ENCODE measurements around the gene MYOF.
A peak's percentile ranks its signal among the peaks of the same experiment; 100 is the strongest.
"Not testable (repeated sequence)": the region's sequence is repeated elsewhere in the genome, so short reads cannot be mapped to it uniquely, and the experiment has no call there.

Gene MYOF

GRCh38 chr10:93336678-93337077, 145.5 kb downstream of the MYOF start:
- H3K4me3 ChIP-seq, result no peak overlapping the region
- H4K20me1 ChIP-seq, result no peaks in the 10 kb centered on the region
- H3K27me3 ChIP-seq, result no peaks in the 10 kb centered on the region
- no peak for TF ChIP-seq Cebpa-rat (IDR thresholded peaks at IDR 0.05)
- H3K9me3 ChIP-seq (replicated peaks in 1 of 11), result no peaks in the 10 kb centered on the region
- H3K9ac ChIP-seq, result no peak overlapping the region
- H3K4me2 ChIP-seq, result no peak overlapping the region
- H3K27ac ChIP-seq, result no peak overlapping the region
- H3K4me1 ChIP-seq, result no peaks in the 10 kb centered on the region
- peaks cover 0 to 53% (median 0%) of the 10 kb centered on the region in 11 experiments; a peak in 3 of 22 replicates for H3K36me3 ChIP-seq

- no peak for TF ChIP-seq Cebpa-rat (IDR thresholded peaks at IDR 0.05)
- Histone ChIP-seq H3K27me3 (no peaks in the 10 kb centered on the region), H3K4me3 (no peak overlapping the region), H3K9me3 (replicated peaks in 1 of 11) (no peaks in the 10 kb centered on the region), H3K27ac (no peak overlapping the region), H3K4me2 (no peak overlapping the region), H4K20me1 (no peaks in the 10 kb centered on the region), H3K4me1 (no peaks in the 10 kb centered on the region), H3K9ac (no peak overlapping the region), H3K36me3 (peaks cover 0 to 52% (median 0%) of the 10 kb centered on the region in 11 experiments; a peak in 3 of 22 replicates)
These were observed 146.0 kb downstream of the MYOF start for GRCh38 chr10:93336110-93336509.

- Histone ChIP-seq H3K4me2 (no peak overlapping the region), H3K27ac (no peak overlapping the region), H3K27me3 (no peaks in the 10 kb centered on the region), H3K9me3 (replicated peaks in 1 of 11) (no peaks in the 10 kb centered on the region), H3K36me3 (peaks cover 0 to 48% (median 0%) of the 10 kb centered on the region in 11 experiments; a peak in 3 of 22 replicates), H3K4me1 (no peaks in the 10 kb centered on the region), H3K4me3 (no peak overlapping the region), H3K9ac (no peak overlapping the region), H4K20me1 (no peaks in the 10 kb centered on the region)
- no peak for TF ChIP-seq Cebpa-rat (IDR thresholded peaks at IDR 0.05)
These were observed 147.2 kb downstream of the MYOF start for GRCh38 chr10:93334901-93335327.

- Histone ChIP-seq H3K27me3 (no peaks in the 10 kb centered on the region), H4K20me1 (no peaks in the 10 kb centered on the region), H3K4me3 (no peak overlapping the region), H3K4me1 (no peaks in the 10 kb centered on the region), H3K9me3 (replicated peaks in 1 of 11) (no peaks in the 10 kb centered on the region), H3K9ac (no peak overlapping the region), H3K36me3 (peaks cover 0 to 53% (median 0%) of the 10 kb centered on the region in 11 experiments; a peak in 4 of 22 replicates), H3K4me2 (no peak overlapping the region), H3K27ac (no peak overlapping the region)
- TF ChIP-seq Cebpa-rat (IDR thresholded peaks at IDR 0.05), result no peak
These were observed 148.0 kb downstream of the MYOF start for GRCh38 chr10:93334181-93334580.

GRCh38 chr10:93333278-93333978, 148.7 kb downstream of the MYOF start:
- Histone ChIP-seq H3K9ac (no peak overlapping the region), H3K36me3 (peaks cover 0 to 53% (median 0%) of the 10 kb centered on the region in 11 experiments; a peak in 4 of 22 replicates)

GRCh38 chr10:93330824-93331223, 151.3 kb downstream of the MYOF start:
- Histone ChIP-seq H3K27me3 (no peaks in the 10 kb centered on the region), H3K4me3 (no peak overlapping the region), H3K9me3 (replicated peaks in 1 of 11) (no peaks in the 10 kb centered on the region), H3K36me3 (peaks cover 0 to 59% (median 0%) of the 10 kb centered on the region in 11 experiments; a peak in 4 of 22 replicates), H4K20me1 (no peaks in the 10 kb centered on the region), H3K4me1 (no peaks in the 10 kb centered on the region), H3K4me2 (no peak overlapping the region), H3K9ac (no peak overlapping the region), H3K27ac (no peak overlapping the region)
- no peak for TF ChIP-seq Cebpa-rat (IDR thresholded peaks at IDR 0.05)

More at GRCh38 chr10:93333278-93333978, 148.7 kb downstream of the MYOF start:
- H3K27me3 ChIP-seq, result no peaks in the 10 kb centered on the region
- TF ChIP-seq Cebpa-rat (IDR thresholded peaks at IDR 0.05), result no peak
- H3K4me1 ChIP-seq, result no peaks in the 10 kb centered on the region
- no peaks in the 10 kb centered on the region for H4K20me1 ChIP-seq
- no peak overlapping the region for H3K4me2 ChIP-seq
- H3K9me3 ChIP-seq (replicated peaks in 1 of 11), result no peaks in the 10 kb centered on the region
- H3K27ac ChIP-seq, result no peak overlapping the region
- no peak overlapping the region for H3K4me3 ChIP-seq

GRCh38 chr10:93319896-93320295, 162.2 kb downstream of the MYOF start:
- Histone ChIP-seq H3K27me3 (no peaks in the 10 kb centered on the region), H3K27ac (no peak overlapping the region), H4K20me1 (no peaks in the 10 kb centered on the region), H3K36me3 (peaks cover 0 to 49% (median 0%) of the 10 kb centered on the region in 11 experiments; a peak in 3 of 22 replicates), H3K4me3 (no peak overlapping the region), H3K9me3 (replicated peaks in 1 of 11) (no peaks in the 10 kb centered on the region), H3K4me2 (peak overlapping the region in 9 of 11 experiments; percentile 47 to 77 (median 60); a peak in 17 of 22 replicates), H3K9ac (no peak overlapping the region), H3K4me1 (peaks cover 20 to 32% (median 28%) of the 10 kb centered on the region in 10 experiments)
- TF ChIP-seq Cebpa-rat (IDR thresholded peaks at IDR 0.05), result no peak

- no peaks in the 10 kb centered on the region for H4K20me1 ChIP-seq
- TF ChIP-seq Cebpa-rat (IDR thresholded peaks at IDR 0.05), result no peak
- peak overlapping the region in 1 of 11 experiments; percentile 3; a peak in 1 of 22 replicates for H3K27ac ChIP-seq
- H3K4me2 ChIP-seq, result peak overlapping the region in 10 of 11 experiments; percentile 8 to 77 (median 56); a peak in 19 of 22 replicates
- no peaks in the 10 kb centered on the region for H3K27me3 ChIP-seq
- H3K4me1 ChIP-seq, result peaks cover 27 to 37% (median 31%) of the 10 kb centered on the region in 10 experiments
- H3K4me3 ChIP-seq, result no peak overlapping the region
- H3K36me3 ChIP-seq, result peaks cover 0 to 46% (median 0%) of the 10 kb centered on the region in 11 experiments; a peak in 3 of 22 replicates
- peak overlapping the region in 1 of 11 experiments; percentile 6; a peak in 1 of 22 replicates for H3K9ac ChIP-seq
- no peaks in the 10 kb centered on the region for H3K9me3 ChIP-seq (replicated peaks in 1 of 11)
These were observed 163.0 kb downstream of the MYOF start for GRCh38 chr10:93319096-93319495.

GRCh38 chr10:93315246-93315645, 166.9 kb downstream of the MYOF start:
- Histone ChIP-seq H3K4me1 (peaks cover 27 to 49% (median 34%) of the 10 kb centered on the region in 10 experiments), H3K4me3 (no peak overlapping the region), H3K27ac (peak overlapping the region in 2 of 11 experiments; percentile 58 to 63; a peak in 1 of 22 replicates), H3K9ac (no peak overlapping the region), H4K20me1 (no peaks in the 10 kb centered on the region), H3K36me3 (peaks cover 0 to 35% (median 0%) of the 10 kb centered on the region in 11 experiments; a peak in 3 of 22 replicates), H3K4me2 (peak overlapping the region; percentile 14 to 60 (median 45); a peak in 19 of 22 replicates), H3K9me3 (replicated peaks in 1 of 11) (no peaks in the 10 kb centered on the region), H3K27me3 (no peaks in the 10 kb centered on the region)
- no peak for TF ChIP-seq Cebpa-rat (IDR thresholded peaks at IDR 0.05)

GRCh38 chr10:93314656-93315055, 167.5 kb downstream of the MYOF start:
- H3K27me3 ChIP-seq; H3K9ac ChIP-seq; H3K9me3 ChIP-seq (replicated peaks in 1 of 11); H3K4me3 ChIP-seq; H4K20me1 ChIP-seq: not testable (repeated sequence)
- H3K4me1 ChIP-seq, result peaks cover 23 to 45% (median 31%) of the 10 kb centered on the region in 10 experiments
- H3K27ac ChIP-seq, result peak overlapping the region in 5 of 11 experiments; percentile 22 to 66 (median 58); a peak in 6 of 22 replicates
- peak overlapping the region in 6 of 11 experiments; percentile 39 to 60 (median 48); a peak in 9 of 22 replicates for H3K4me2 ChIP-seq
- H3K36me3 ChIP-seq, result peaks cover 0 to 36% (median 0%) of the 10 kb centered on the region in 11 experiments; a peak in 4 of 22 replicates

Measured in BLaER1 treated with 17β-estradiol and CSF1 and Interleukin-3, amounts not matched to agents 10 nM and 100 nM (cell line).